ENCODE results near the gene CKMT2.
A peak's percentile ranks its signal among the peaks of the same experiment; 100 is the strongest.

The CKMT2 gene

GRCh38 chr5:81216152-81216551 lies 17.0 kb upstream of the CKMT2 start:
- DNase-seq (ENCODE audit: low read depth in 2 of 2) = no peak

DNA sequence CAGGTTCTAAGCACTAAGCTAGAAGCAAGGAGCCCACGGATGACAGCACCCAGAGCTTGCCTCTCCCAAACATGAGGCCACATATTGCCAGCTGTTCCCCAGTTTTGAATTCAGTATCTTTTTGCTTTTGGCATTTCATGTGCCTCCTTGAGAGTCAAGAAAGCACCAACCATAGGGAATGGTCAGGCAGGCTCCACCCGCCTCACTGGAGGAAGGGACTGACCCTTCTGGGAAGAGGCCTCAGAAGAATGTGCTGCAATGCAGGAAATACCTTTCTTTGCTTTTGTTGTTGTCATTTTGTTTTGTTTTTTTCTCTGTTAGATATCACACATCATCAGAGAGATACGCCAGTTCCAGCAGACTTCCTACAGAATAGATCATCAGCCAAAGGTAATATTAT lies 13.7 kb upstream of the CKMT2 start:
- no peak for DNase-seq (ENCODE audit: low read depth in 2 of 2)

- no peak for DNase-seq (ENCODE audit: low read depth in 2 of 2)
Observed at GRCh38 chr5:81222285-81222684, 10.8 kb upstream of the CKMT2 start.

- DNase-seq (ENCODE audit: low read depth in 2 of 2) = no peak
Observed at GRCh38 chr5:81225463-81225862, 7.7 kb upstream of the CKMT2 start.

DNA sequence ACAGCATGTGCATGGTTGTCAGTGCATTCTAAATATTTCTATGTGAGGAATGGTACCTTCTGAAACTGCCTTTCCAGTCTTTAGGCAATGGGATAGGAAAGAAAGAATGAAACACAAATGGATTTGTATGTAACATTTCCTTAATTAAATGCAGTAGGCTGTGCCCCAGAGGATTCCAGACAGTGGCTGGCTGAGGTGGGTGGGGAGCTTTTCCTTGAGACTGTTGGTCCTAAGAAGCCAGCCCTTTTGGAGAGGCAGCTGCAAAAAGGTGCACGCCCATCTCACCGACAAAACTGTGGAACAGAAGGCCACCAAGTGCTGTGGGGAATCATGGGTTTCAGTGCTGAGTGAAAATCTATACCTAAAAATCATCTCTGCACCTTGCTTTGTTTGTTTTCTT lies 6.8 kb upstream of the CKMT2 start:
- DNase-seq (ENCODE audit: low read depth in 2 of 2) = no peak

DNA sequence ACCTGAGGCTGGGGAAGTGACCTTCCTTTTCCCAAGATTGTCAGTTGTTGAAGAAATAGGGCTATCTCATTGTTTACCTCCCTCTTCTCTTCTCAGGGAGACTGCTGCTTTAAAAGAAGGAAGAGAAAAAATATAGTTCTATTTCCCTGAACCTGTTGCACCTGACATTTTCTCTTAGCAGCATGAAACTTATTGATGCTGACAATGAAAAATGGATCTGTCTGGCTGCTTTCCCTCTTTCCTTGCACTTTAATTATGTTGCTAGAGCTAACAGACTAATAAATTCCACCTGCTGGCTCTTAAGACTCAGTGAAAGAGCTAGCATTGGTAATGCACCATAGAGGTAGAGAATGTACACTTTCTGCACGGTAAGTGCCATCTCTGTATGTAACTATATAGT lies 6.2 kb upstream of the CKMT2 start:
- DNase-seq (ENCODE audit: low read depth in 2 of 2) = no peak

DNA sequence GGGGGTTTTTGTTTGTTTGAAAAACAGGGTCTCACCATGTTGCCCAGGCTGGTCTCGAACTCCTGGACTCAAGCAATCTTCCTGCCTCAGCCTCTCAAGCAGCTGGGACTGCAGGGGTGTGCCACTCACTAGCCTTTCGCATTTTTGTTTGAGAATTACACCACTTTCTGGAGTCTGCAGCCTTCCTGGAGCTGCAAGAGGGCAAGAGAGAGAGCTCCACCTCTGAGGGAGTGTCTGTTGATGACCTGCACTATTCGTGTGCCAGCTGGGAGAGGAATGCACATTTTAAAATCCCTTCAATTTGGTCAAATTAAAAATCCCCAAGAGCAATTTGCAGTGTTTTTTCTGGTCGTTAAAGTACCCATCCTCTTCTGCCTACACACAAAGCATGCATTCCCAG lies 5.0 kb upstream of the CKMT2 start:
- DNase-seq (ENCODE audit: low read depth in 2 of 2) = no peak

- DNase-seq (ENCODE audit: low read depth in 2 of 2) = no peak
Observed at GRCh38 chr5:81230416-81230815, 2.7 kb upstream of the CKMT2 start.

GRCh38 chr5:81232464-81233079 lies 550 bp upstream of the CKMT2 start:
- DNase-seq (ENCODE audit: low read depth in 2 of 2) = no peak

- no peak for DNase-seq (ENCODE audit: low read depth in 2 of 2)
Observed at GRCh38 chr5:81234299-81234698, 1.2 kb downstream of the CKMT2 start.

DNA sequence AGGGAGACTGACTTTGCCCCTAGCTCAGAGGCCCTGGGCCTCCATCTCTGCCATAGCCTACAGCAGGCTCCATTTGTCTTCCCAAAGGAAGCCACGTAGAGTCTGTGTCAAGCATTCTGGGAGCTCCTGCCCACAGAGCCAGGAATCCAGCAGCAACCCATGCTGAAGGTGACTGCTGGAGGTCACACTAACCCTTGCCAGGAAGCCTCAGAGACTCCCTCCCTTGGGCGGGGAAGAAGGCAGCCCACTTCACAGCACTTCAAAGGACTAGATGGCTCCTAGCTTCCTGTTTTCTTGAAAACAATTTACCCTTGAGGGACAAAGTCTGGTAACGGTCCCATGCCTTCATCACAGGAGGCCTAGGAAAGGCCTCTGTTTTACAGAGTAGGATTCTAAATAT lies 1.7 kb downstream of the CKMT2 start:
- no peak for DNase-seq (ENCODE audit: low read depth in 2 of 2)

GRCh38 chr5:81235287-81236072 lies 2.4 kb downstream of the CKMT2 start:
- DNase-seq (ENCODE audit: low read depth in 2 of 2) = no peak

DNA sequence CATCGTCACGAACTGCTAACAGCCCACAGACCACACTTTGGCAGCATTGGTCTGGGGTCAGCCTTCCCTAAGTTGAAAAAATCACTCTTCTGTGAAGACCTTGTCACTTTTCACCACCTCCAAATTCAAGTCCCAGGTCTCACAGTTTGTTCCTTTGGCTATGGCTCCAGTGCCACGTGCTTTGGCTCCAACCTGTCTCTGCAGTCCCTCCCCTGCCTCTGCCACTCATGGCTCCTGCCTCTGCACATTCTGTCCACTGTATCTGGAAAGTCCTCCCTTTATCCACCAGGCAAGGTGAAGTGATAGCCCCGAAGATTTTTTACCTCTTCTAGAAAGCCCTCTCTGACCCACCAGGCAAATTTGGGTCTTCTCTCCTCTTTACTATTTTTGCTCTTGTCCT lies 5.3 kb downstream of the CKMT2 start:
- DNase-seq (ENCODE audit: low read depth in 2 of 2) = no peak

DNA sequence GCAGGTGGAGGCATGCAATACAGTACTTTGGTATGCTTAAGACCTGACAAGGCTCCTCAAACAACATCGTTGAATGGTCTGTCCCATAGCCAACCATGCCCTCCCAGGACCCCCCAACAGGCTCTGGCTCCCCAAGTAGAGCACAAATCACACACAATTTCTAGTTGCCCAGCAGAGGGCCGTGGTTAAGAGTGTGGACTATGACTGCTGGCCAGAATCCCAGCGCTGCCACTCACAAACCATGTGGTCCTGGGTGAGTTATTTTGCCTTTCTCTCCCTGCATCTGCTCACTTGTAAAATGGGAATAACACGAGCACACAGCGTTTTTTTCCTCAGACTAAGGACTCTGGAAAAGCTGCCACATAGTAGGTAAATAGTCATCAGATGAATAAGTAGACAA lies 6.5 kb downstream of the CKMT2 start:
- DNase-seq (ENCODE audit: low read depth in 2 of 2) = no peak

GRCh38 chr5:81241001-81241400 lies 7.9 kb downstream of the CKMT2 start:
- no peak for DNase-seq (ENCODE audit: low read depth in 2 of 2)

GRCh38 chr5:81241961-81242648 lies 9.0 kb downstream of the CKMT2 start:
- no peak for DNase-seq (ENCODE audit: low read depth in 2 of 2)

DNA sequence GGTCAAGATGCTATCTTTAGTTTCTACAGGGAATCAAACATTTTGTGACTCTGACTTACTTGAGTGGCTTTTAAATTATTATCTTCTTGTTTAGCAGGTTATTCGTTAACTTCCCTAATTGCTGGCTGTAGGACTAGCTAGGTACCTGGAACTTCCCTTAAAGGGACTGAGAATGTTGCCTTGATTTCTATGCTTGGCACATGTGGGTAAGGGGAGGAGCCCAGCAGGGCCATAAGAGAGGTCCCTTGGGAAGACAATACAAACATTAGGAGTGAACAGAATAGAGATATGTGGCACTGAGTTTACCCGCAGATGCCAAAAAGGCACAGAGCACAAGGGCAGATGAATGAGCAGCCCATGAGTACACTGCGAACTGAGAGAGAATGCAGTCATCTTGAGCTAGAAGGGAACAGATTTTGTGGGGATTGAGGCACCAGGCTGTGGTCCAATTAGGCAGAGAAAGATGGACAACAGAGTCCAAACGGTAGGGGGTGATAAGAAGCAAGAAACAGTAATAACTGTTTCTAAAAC lies 9.8 kb downstream of the CKMT2 start:
- DNase-seq (ENCODE audit: low read depth in 2 of 2) = no peak

GRCh38 chr5:81244451-81244850 lies 11.3 kb downstream of the CKMT2 start:
- DNase-seq (ENCODE audit: low read depth in 2 of 2) = no peak

- no peak for DNase-seq (ENCODE audit: low read depth in 2 of 2)
Observed at GRCh38 chr5:81245871-81246235, 12.7 kb downstream of the CKMT2 start.

DNA sequence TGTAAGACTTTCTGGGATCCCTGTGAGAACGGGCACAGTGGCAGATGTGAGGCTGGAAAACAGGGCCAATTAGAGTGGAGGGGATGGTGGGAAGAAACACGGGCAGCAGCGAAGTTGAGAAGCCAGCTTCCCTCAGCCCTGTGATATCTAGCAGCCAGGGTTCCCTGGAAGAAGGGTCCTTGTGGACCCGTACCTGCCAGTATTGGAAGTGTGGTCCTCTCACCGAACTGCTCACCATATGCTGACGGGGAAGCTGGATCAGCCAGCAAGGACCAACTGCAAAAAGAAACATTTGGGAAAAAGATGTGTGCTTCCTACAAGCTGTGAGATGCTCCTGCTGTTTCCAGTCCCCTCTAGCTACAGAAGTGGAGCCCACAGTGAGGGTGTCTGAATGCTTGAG lies 13.6 kb downstream of the CKMT2 start:
- DNase-seq (ENCODE audit: low read depth in 2 of 2) = no peak

- peak; percentile 21 to 28 for DNase-seq (ENCODE audit: low read depth in 2 of 2)
Observed at GRCh38 chr5:81247441-81247972, 14.4 kb downstream of the CKMT2 start.

GRCh38 chr5:81249240-81249639 lies 16.1 kb downstream of the CKMT2 start:
- no peak for DNase-seq (ENCODE audit: low read depth in 2 of 2)

DNA sequence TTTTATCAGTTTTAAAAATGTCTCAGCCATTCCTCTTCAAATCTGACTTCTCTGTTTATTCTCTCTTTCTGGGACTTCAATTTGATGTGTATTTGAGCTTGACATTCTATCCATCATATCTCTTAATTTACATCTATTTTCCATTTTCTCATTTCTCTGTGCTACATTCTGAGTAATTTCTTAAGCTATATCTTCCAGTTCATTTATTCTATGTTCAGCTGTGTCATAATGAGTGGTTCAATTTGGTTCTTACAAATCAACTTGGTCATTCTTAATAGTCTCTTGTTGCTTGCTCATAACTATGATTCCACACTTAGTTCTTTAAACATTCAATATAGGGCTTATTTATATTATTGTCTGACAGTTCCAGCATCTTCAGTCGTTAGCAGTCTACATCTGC lies 16.9 kb downstream of the CKMT2 start:
- no peak for DNase-seq (ENCODE audit: low read depth in 2 of 2)
